GM23248 (cell line): ENCODE data around the gene FBXL4. TPM values are rescaled to one million over a fixed set of nuclear protein-coding genes. Genes with fewer than 3 reads are reported as not detected.

Experiments used
- DNase-seq: peaks from one replicate; pipeline ENCODE4 v3.0.0-alpha.2; 2015
- H2AFZ ChIP-seq: fragments of 200-600 bp; sonication (generic); 2 replicates; pipeline ENCODE4 v1.6.1; 2016; ENCODE audit warnings: antibody characterized with exemption
- H3F3A ChIP-seq: fragments of 200-600 bp; sonication (generic); 2 replicates; pipeline ENCODE4 v1.6.1; 2016; ENCODE audit warnings: mild to moderate bottlenecking, antibody characterized with exemption, mixed run types; ENCODE audit not compliant: insufficient read depth
- H3K27ac ChIP-seq: fragments of 200-600 bp; sonication (generic); 2 replicates; pipeline ENCODE4 v1.5.1; 2016; ENCODE audit warnings: mild to moderate bottlenecking
- H3K27me3 ChIP-seq: fragments of 200-600 bp; sonication (generic); replicated peaks from 2 replicates; pipeline ENCODE4 v1.6.1; 2016; ENCODE audit warnings: mild to moderate bottlenecking; ENCODE audit not compliant: insufficient read depth
- H3K36me3 ChIP-seq: fragments of 200-600 bp; sonication (generic); 2 replicates; pipeline ENCODE4 v1.6.1; 2016; ENCODE audit warnings: low read depth, mild to moderate bottlenecking
- H3K4me1 ChIP-seq: fragments of 200-600 bp; sonication (generic); 2 replicates; pipeline ENCODE4 v1.6.1; 2016; ENCODE audit warnings: mild to moderate bottlenecking; ENCODE audit not compliant: insufficient read depth
- H3K4me2 ChIP-seq: fragments of 200-600 bp; sonication (generic); one replicate; pipeline ENCODE4 v1.6.1; 2016; ENCODE audit warnings: mild to moderate bottlenecking; ENCODE audit not compliant: unreplicated experiment
- H3K4me3 ChIP-seq: fragments of 200-600 bp; sonication (generic); 2 replicates; pipeline ENCODE4 v1.5.1; 2016; ENCODE audit warnings: mild to moderate bottlenecking
- H3K79me2 ChIP-seq: fragments of 200-600 bp; sonication (generic); 2 replicates; pipeline ENCODE4 v1.6.1; 2016; ENCODE audit warnings: mild to moderate bottlenecking; ENCODE audit not compliant: insufficient read depth
- H3K9ac ChIP-seq: fragments of 200-600 bp; sonication (generic); 2 replicates; pipeline ENCODE4 v1.6.1; 2016; ENCODE audit warnings: mild to moderate bottlenecking
- H3K9me2 ChIP-seq: fragments of 200-600 bp; sonication (generic); 2 replicates; pipeline ENCODE4 v1.6.1; 2016; ENCODE audit warnings: mixed run types, mild to moderate bottlenecking, moderate library complexity; ENCODE audit not compliant: insufficient read depth
- H3K9me3 ChIP-seq: fragments of 200-600 bp; sonication (generic); one replicate; pipeline ENCODE4 v1.6.1; 2017; ENCODE audit warnings: low read depth
- H4K20me1 ChIP-seq: fragments of 200-600 bp; sonication (generic); 2 replicates; pipeline ENCODE4 v1.6.0; 2016; ENCODE audit not compliant: insufficient read depth
- EZH2 ChIP-seq: fragments of 200-600 bp; sonication (generic); IDR thresholded peaks from 2 replicates; pipeline ENCODE4 v1.6.1; 2018; ENCODE audit warnings: antibody characterized with exemption, mild to moderate bottlenecking; ENCODE audit not compliant: insufficient read depth, poor library complexity, severe bottlenecking
- EZH2phosphoT487 ChIP-seq: fragments of 200-600 bp; sonication (generic); IDR thresholded peaks from 2 replicates; pipeline ENCODE4 v1.6.1; 2018; ENCODE audit warnings: antibody characterized with exemption, moderate library complexity, mild to moderate bottlenecking, low read depth; ENCODE audit not compliant: insufficient read depth
- WGBS, 2 experiments: methylation state at CpG; one replicate each; pipeline ENCODE4 v1.1.6; 2015 to 2017; ENCODE audit warnings: low lambda C conversion rate in 2 of 2, low coverage in 1 of 2; ENCODE audit errors: missing lambda C conversion rate in 2 of 2; 5-methylcytosine and 5-hydroxymethylcytosine counted together
- in situ Hi-C: fragments of 300-500 bp; cut with MboI; formaldehyde crosslinking; loops from 2 replicates; pipeline ENCODE4 v1.15.0; 2020
- polyA plus RNA-seq: library from polyadenylated mRNA; unstranded; fragments of >200 nt; fragmentation: Nextera tagmentation; extraction: Ambion mirVana; gene quantifications from 2 replicates; pipeline ENCODE4 v1.2.1, GENCODE V29; 2016
- total RNA-seq: library from RNA; depleted of rRNA; stranded (reverse); fragments of >200 nt; shearing (Covaris generic); gene quantifications from 2 replicates; pipeline ENCODE4 v1.2.3, GENCODE V29; 2014; rRNA removed

FBXL4 gene
- total and polyA plus RNA-seq, 2 experiments from 2014 or later: 11.3 to 15.1 TPM

DNA sequence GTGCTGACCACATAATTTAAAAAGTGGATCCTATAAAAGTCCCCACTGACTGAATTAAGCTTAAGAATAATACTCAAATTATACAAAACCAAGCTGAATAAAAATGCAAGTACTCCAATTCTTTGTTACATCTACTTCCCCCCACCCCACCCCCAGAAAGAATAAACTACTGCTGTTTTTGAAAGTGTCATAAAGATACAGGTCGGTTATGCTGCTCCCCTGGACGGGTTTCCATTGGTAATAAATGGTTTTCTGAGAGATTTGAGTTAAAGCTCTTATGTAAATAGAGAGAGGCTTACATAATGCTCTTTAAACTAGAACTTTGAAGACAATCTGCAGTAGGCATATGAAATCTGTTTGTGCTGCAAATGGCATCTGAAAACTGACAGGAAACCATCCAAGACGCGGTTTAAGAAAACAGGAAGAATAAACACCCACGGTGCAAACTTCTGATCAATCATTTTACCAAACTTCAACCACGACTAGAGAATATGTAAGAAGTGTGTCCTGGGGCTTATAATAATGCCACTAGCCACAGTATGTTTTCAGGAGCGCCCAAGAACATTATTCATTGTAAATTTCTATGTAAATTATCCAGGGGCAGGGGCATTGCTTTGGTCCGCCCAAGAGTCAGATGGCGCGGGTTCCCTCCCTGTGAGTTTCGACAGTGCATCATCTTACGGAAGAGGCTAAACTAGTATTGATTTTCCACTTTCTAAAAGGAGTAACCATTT, 124.2 kb downstream of the FBXL4 start:
- no peak for DNase-seq
- no peak overlapping the region for H3K9ac ChIP-seq
- H3K27me3 ChIP-seq: peaks cover 70% of the 10 kb centered on the region
- H3K36me3 ChIP-seq: no peaks in the 10 kb centered on the region
- H2AFZ ChIP-seq: no peak overlapping the region
- H3K79me2 ChIP-seq: no peaks in the 10 kb centered on the region
- H3K9me3 ChIP-seq: no peaks in the 10 kb centered on the region
- no peaks in the 10 kb centered on the region for H3F3A ChIP-seq
- WGBS, 2 experiments: 19 to 21% methylated on average over 12 of the region's 12 CpGs
- H3K4me2 ChIP-seq: no peak overlapping the region
- H3K4me1 ChIP-seq: no peaks in the 10 kb centered on the region
- H3K27ac ChIP-seq: no peak overlapping the region
- TF ChIP-seq EZH2: peak; percentile 52
- TF ChIP-seq EZH2phosphoT487: no peak
- no peaks in the 10 kb centered on the region for H3K9me2 ChIP-seq
- H3K4me3 ChIP-seq: no peak overlapping the region
- no peaks in the 10 kb centered on the region for H4K20me1 ChIP-seq
- in situ Hi-C loops: no loop called here

DNA sequence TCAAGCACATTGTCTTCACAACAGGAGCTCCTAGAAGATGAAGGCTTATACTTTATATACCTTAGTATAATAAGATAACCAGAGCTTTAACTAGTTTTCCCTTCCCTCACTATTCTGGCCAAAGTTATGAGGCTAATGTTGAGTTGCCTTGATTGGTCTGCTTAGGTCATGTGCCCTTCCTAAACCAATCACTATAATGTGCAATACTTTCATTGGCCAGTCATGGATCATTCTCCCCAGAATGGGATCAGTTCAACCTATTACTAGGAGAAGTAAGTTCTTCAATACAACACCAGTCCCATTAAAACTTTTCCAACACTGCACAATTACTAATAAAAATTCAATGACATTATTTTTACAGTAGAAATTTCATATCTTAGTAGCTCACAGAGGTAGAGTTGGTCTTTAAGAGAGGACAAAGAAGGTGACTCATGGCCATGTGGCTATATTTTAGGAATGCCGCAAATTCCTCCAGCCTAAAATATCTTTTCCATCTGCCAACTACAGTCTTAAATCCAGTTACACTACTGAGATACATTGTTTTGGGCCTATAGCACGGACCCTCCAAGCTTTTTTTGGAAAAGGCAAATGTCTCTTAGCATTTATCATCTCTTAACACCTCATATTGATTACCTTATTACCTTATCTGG, 125.9 kb downstream of the FBXL4 start:
- no peak overlapping the region for H3K4me3 ChIP-seq
- H3K36me3 ChIP-seq: no peaks in the 10 kb centered on the region
- no peaks in the 10 kb centered on the region for H3K9me2 ChIP-seq
- no peaks in the 10 kb centered on the region for H3K79me2 ChIP-seq
- no peaks in the 10 kb centered on the region for H3K9me3 ChIP-seq
- no peak overlapping the region for H2AFZ ChIP-seq
- no peaks in the 10 kb centered on the region for H3K4me1 ChIP-seq
- TF ChIP-seq EZH2phosphoT487 (no peak), EZH2 (no peak)
- H3K27ac ChIP-seq: no peak overlapping the region
- peaks cover 54% of the 10 kb centered on the region for H3K27me3 ChIP-seq
- no peak overlapping the region for H3K4me2 ChIP-seq
- in situ Hi-C loops: no loop called here
- H3K9ac ChIP-seq: no peak overlapping the region
- H3F3A ChIP-seq: no peaks in the 10 kb centered on the region
- no peak for DNase-seq
- H4K20me1 ChIP-seq: no peaks in the 10 kb centered on the region
- WGBS, 2 experiments: 63 to 71% methylated on average over 2 of the region's 2 CpGs

Other genes starting within 250 kb of the FBXL4 start
- not detected in 2 replicates for gene POU3F2, start 113.4 kb downstream of the FBXL4 start, total RNA-seq
- gene POU3F2, start 113.4 kb downstream of the FBXL4 start, polyA plus RNA-seq: 0.05 TPM in 1 of 2 replicates, not detected in the other